GM12878 (cell line): ENCODE data around the gene ZBED5.

Experiments
- BMI1 ChIP-seq: fragments of 450-650 bp; IDR thresholded peaks from 2 replicates; pipeline ENCODE4 v1.6.1; 2016; ENCODE audit warnings: mild to moderate bottlenecking, moderate library complexity, borderline replicate concordance
- CTCF ChIP-seq, 3 experiments: IDR thresholded peaks in 2 of 3; conservative IDR thresholded peaks in 1 of 3; 2 replicates each; pipeline ENCODE4 v1.5.1; 2011; ENCODE audit warnings: low read depth in 3 of 3, low read length in 3 of 3, mild to moderate bottlenecking in 3 of 3, control low read depth in 2 of 3, moderate library complexity in 2 of 3, inconsistent platforms in 1 of 3, mixed read lengths in 1 of 3; ENCODE audit not compliant: control insufficient read depth in 2 of 3, insufficient read depth in 1 of 3; ENCODE audit errors: extremely low read depth in 1 of 3
- ELK1 ChIP-seq: IDR thresholded peaks from 2 replicates; pipeline ENCODE4 v1.6.1; 2012; ENCODE audit warnings: low read depth, low read length, improper control_type of control experiment
- EP300 ChIP-seq, 2 experiments: fragments of 150-350 bp in 1 of 2; IDR thresholded peaks; 2 replicates each; pipeline ENCODE4 v1.6.1; 2011 to 2012; ENCODE audit warnings: low read depth in 2 of 2, low read length in 2 of 2, borderline replicate concordance in 1 of 2, improper control_type of control experiment in 1 of 2, inconsistent platforms in 1 of 2; ENCODE audit not compliant: control insufficient read depth in 1 of 2
- EZH2 ChIP-seq: IDR thresholded peaks from 2 replicates; pipeline ENCODE4 v1.6.1; 2012; ENCODE audit warnings: low read depth, mild to moderate bottlenecking, control low read depth, inconsistent platforms, low read length, borderline replicate concordance; ENCODE audit not compliant: control insufficient read depth
- FOXK2 ChIP-seq: fragments of 450-650 bp; IDR thresholded peaks from 2 replicates; pipeline ENCODE4 v1.6.1; 2017; ENCODE audit warnings: mild to moderate bottlenecking, moderate library complexity
- GABPA ChIP-seq: IDR thresholded peaks from 2 replicates; pipeline ENCODE4 v1.6.1; 2014; ENCODE audit warnings: antibody characterized with exemption, low read depth, mild to moderate bottlenecking, inconsistent platforms
- MYB ChIP-seq: fragments of 150-350 bp; IDR thresholded peaks from 2 replicates; pipeline ENCODE4 v1.6.1; 2014; ENCODE audit warnings: mild to moderate bottlenecking, low read depth, low read length, borderline replicate concordance
- PBX3 ChIP-seq: IDR thresholded peaks from 2 replicates; pipeline ENCODE4 v1.6.1; 2011; ENCODE audit warnings: mild to moderate bottlenecking, low read depth, low read length, moderate library complexity; ENCODE audit not compliant: insufficient replicate concordance
- POLR2A ChIP-seq: IDR thresholded peaks from 2 replicates; pipeline ENCODE4 v1.6.1; 2011; ENCODE audit warnings: low read depth, mild to moderate bottlenecking, low read length
- TCF12 ChIP-seq: IDR thresholded peaks from 2 replicates; pipeline ENCODE4 v1.6.1; 2011; ENCODE audit warnings: low read depth, mild to moderate bottlenecking, low read length
- USF1 ChIP-seq: IDR thresholded peaks from 2 replicates; pipeline ENCODE4 v1.6.1; 2011; ENCODE audit warnings: borderline replicate concordance, low read depth, mild to moderate bottlenecking, moderate library complexity, mixed read lengths, low read length; ENCODE audit not compliant: insufficient read depth; ENCODE audit errors: extremely low read length
- ZNF274 ChIP-seq: IDR thresholded peaks from one replicate; pipeline ENCODE4 v1.8.0; 2011; ENCODE audit not compliant: insufficient read length, insufficient read depth

GRCh38 chr11:10878408-10879214 lies 20.8 kb upstream of the ZBED5 start:
- TF ChIP-seq CTCF (IDR thresholded peaks at IDR 0.05 in 2 of 3, conservative IDR thresholded peaks at IDR 0.05 in 1 of 3; ENCODE audit: control insufficient read depth in 2 of 3, extremely low read depth in 1 of 3, insufficient read depth in 1 of 3, low read depth in 3 of 3, low read length in 3 of 3) (peak; percentile 42 to 71 (median 64)), POLR2A (no peak), EP300 (IDR thresholded peaks at IDR 0.05; ENCODE audit: borderline replicate concordance in 1 of 2, control insufficient read depth in 1 of 2, low read depth in 2 of 2, low read length in 2 of 2) (no peak), ELK1 (no peak), BMI1 (no peak), FOXK2 (no peak), TCF12 (no peak), PBX3 (no peak), EZH2 (no peak), GABPA (no peak), USF1 (no peak), ZNF274 (no peak), MYB (no peak)
